ENCODE data around the gene RNF208.
A peak's percentile ranks its signal among the peaks of the same experiment; 100 is the strongest.

The RNF208 gene

GRCh38 chr9:137226338-137227053, 4.5 kb upstream of the RNF208 start:
- peak; percentile 81 for DNase-seq

GRCh38 chr9:137225699-137226331, 3.8 kb upstream of the RNF208 start:
- no peak for DNase-seq

- no peak for DNase-seq
Observed at GRCh38 chr9:137224830-137225694, 3.0 kb upstream of the RNF208 start, which contains the start of gene CYSRT1. CYSRT1 (plus strand) TSS chr9:137225174; CDS start chr9:137225622, 448 bp downstream.

GRCh38 chr9:137223078-137223970, 1.3 kb upstream of the RNF208 start:
- peak; percentile 94 for DNase-seq

- DNase-seq, result no peak
Observed at GRCh38 chr9:137221506-137222111, 431 bp downstream of the RNF208 start.

- no peak for DNase-seq
Observed at GRCh38 chr9:137221095-137221505, 940 bp downstream of the RNF208 start.

GRCh38 chr9:137220317-137221094, 1.5 kb downstream of the RNF208 start:
- no peak for DNase-seq

GRCh38 chr9:137219757-137220316, 2.2 kb downstream of the RNF208 start:
- DNase-seq, result no peak

GRCh38 chr9:137218754-137219271, 3.2 kb downstream of the RNF208 start:
- peak; percentile 70 for DNase-seq

GRCh38 chr9:137218212-137218753, 3.8 kb downstream of the RNF208 start:
- DNase-seq, result no peak

- peak; percentile 77 for DNase-seq
Observed at GRCh38 chr9:137217276-137218211, 4.5 kb downstream of the RNF208 start.

GRCh38 chr9:137216188-137216965, 5.7 kb downstream of the RNF208 start:
- peak; percentile 31 for DNase-seq

GRCh38 chr9:137215196-137215986, 6.6 kb downstream of the RNF208 start:
- DNase-seq, result no peak

- no peak for DNase-seq
Observed at GRCh38 chr9:137214620-137215019, 7.4 kb downstream of the RNF208 start.

GRCh38 chr9:137213160-137214060, 8.6 kb downstream of the RNF208 start:
- DNase-seq, result no peak

GRCh38 chr9:137212520-137212919, 9.5 kb downstream of the RNF208 start:
- no peak for DNase-seq

Measured in NCI-H226 (cell line).